ENCODE measurements around the gene PEAR1. TPM values are rescaled to one million over a fixed set of nuclear protein-coding genes. Genes with fewer than 3 reads are reported as not detected.

The PEAR1 gene
- total RNA-seq, 4 donors from 2014 or later, result 5.9 to 40.9 (median 8.7) TPM

DNA sequence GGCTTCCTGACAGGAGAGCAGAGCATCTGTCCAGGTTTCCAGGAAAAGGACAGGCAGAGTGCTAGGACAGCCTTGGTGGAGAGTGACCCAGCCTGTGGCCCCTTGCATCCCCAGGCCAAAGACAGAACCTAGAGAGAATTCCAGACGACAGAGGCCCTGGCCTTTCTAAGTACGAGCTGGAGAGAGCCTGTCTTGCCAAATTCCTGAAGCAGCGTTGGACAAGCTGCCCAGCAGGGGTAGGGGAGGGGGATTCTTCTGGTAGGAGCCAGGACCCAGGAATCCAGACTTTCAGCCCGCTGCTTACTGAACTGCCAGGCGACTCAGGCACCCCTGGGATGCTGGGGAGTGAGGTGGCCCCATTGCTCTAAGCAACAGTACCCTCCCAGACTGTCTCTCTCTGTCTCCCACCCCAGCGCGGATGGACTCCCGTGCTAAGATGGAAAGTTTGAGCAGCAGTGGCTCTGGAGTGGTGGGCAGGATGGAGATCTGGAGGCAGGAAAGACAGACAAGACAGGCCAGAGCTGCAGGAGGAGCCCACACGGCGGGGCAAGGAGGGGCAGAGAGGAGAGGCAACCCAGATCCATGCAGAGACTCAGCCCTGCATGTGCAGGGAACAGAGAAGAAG, 8.8 kb upstream of the PEAR1 start:
- TF ChIP-seq, protein P1, sequence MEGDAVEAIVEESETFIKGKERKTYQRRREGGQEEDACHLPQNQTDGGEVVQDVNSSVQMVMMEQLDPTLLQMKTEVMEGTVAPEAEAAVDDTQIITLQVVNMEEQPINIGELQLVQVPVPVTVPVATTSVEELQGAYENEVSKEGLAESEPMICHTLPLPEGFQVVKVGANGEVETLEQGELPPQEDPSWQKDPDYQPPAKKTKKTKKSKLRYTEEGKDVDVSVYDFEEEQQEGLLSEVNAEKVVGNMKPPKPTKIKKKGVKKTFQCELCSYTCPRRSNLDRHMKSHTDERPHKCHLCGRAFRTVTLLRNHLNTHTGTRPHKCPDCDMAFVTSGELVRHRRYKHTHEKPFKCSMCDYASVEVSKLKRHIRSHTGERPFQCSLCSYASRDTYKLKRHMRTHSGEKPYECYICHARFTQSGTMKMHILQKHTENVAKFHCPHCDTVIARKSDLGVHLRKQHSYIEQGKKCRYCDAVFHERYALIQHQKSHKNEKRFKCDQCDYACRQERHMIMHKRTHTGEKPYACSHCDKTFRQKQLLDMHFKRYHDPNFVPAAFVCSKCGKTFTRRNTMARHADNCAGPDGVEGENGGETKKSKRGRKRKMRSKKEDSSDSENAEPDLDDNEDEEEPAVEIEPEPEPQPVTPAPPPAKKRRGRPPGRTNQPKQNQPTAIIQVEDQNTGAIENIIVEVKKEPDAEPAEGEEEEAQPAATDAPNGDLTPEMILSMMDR (IDR thresholded peaks at IDR 0.05; ENCODE audit: low read depth), result no peak

DNA sequence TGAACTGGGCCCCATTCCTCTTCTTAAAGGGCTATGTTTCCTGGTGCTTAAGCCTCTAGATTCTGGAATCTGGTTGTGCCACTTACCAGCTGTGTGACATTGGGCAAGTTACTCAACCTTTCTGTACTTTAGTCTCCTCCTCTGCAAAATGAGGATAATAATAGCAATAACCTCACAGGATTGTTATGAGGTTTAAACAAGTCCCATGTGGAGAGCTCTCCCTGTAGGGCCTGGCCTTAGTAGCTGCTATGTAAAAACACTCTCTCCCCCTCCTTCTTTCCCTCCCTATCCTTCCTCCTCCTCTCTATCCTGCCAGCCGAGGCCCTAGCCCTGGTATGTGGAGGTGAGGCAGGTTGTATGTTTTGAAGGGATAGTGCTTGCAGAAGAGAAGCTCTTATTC, 8.2 kb upstream of the PEAR1 start:
- TF ChIP-seq, protein P1 (IDR thresholded peaks at IDR 0.05; ENCODE audit: low read depth), result no peak

DNA sequence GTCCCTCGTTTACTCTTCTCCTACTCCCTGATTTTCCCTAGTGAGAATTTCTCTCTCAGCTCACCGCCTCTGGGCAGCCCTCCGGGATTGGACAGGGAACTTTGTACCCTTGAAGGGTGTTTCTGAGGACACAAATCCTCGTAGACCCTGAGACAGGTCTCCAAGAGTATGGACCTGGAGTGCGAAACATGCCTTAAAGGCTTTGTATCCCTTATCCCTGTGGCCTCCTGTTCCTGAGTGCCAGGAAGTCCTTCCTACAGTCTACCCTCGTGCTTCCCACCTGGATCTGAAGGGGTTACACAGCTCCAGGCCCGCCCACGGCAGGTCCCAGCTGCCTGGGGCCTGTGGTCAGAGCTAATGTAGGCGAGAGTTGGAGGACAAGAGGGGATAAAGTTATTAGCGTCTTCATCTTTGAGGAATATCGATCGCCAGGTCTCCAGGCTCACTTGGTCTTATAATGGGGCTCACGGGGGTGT, 7.6 kb upstream of the PEAR1 start:
- TF ChIP-seq, protein P1 (IDR thresholded peaks at IDR 0.05; ENCODE audit: low read depth), result no peak

DNA sequence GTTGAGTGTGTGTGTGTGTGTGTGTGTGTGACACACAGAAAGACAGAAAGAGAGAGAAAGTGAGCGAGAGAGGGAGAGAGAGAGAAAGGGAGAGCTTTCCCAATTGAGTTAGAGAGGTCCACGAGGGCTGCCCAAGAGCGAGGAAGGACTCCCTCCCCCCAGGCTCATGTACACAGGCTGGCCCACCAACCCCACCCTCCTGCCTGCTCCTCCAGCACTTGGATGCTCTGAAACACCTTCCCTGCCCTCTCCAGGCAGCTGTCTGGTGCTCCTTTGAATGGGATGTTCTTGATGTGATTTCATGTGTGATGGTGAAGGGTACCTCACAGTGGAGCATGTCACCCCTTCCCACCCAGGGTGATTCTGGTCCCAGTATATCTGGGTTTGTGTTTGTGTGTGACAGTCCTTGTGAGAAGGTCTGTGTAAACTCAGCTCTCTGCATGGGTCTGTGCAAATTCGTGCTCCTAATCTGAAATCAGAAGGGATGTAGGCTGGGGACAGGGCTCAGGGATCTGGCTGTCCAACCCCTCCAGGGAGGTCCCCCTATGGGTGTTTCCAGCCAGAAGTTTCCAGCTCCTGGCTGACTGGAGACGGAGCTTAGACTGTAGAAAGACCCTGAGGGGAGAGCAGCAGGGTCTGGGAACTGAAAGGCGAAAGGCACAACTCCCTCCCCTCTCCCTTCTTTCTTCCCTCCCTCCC, 6.8 kb upstream of the PEAR1 start:
- TF ChIP-seq, protein P1 (IDR thresholded peaks at IDR 0.05; ENCODE audit: low read depth), result no peak

DNA sequence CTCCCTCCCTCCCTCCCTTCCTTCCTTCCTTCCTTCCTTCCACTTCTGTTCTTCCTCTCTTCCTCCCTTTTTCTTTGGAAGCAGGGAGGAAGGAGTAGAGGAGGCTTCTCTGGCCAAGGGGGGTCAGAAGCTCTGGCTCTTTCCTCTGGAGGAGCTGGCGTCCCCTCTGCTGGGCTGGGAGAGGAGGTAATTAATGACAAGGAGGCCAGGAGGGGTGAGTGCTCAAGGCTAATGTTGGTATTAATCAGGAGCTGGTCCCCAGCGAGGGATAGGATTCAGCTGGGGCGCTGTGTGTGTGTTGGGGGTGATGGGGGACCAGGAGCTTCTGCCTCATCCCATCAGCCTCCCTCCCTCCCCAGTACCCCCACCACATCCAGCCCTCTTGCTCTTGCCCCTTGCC, 6.2 kb upstream of the PEAR1 start:
- TF ChIP-seq, protein P1 (IDR thresholded peaks at IDR 0.05; ENCODE audit: low read depth), result no peak

DNA sequence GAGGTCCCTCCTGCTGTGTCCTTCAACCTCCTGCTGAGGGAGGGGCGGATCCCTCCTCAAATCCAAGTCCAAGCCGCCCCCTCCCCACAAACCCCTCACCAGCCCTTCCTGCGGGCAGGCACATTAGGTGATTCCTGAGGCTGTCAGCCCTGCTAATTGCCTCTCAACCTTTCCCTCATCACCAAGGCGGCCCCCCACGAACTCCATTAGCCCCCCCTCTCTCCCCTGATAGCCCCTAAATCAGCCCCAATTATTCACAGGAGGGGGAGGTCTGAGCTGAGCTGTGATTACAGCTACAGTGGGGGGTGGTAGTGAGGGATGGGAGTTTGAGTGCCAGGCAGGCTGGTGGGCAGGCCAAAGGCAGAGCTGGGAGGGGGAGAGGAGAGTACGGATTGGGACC, 5.8 kb upstream of the PEAR1 start:
- TF ChIP-seq, protein P1 (IDR thresholded peaks at IDR 0.05; ENCODE audit: low read depth), result no peak

DNA sequence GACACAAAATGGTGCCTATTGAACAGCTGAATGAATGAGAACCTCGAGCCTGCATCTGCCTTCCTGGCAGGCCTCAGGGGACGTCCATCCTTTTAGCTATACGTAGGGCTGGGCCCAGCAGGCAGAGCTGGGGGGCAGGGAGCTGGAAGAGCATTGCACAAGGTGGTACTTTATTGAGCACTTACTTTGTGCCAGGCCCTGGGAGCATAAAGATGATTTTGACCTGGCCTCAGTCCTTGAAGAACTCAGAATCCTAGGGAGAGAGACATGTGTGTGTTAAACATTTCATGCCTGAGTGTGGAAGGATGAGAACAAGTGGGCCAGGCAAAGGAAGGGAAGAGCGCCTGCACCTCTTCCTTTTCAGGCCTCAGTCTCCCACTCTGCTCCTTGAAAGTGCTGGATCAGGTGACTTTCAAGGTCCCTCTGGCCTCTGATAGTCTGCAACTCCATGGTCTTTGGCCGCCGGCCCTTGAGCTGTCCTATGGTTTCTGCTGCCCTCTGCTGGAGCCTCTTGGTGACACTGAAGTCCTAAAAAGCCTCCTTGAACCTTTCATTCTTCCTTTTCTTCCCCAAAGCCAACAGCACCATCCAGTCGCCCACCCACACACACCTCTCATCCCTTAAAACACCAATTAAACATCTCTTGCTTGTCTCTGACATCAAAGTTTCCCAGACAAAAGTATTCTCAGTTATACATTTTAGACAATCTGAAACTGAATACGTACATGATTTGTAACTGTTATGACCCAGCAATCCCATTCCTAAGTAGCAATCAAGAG, 3.5 kb upstream of the PEAR1 start:
- TF ChIP-seq, protein P1 (IDR thresholded peaks at IDR 0.05; ENCODE audit: low read depth), result no peak
